Stomach (tissue), 9 donors: ENCODE measurements around the gene SNX19. TPM values are rescaled to one million over a fixed set of nuclear protein-coding genes. Genes with fewer than 3 reads are reported as not detected.

ENCODE experiments used
- DNase-seq, 2 donors: peaks; one replicate each; pipeline versions ENCODE4 v3.0.0 to v3.0.0-alpha.2; 2013 to 2019
- H3K27ac ChIP-seq, 5 donors: fragments of 200-600 bp in 4 of 5; sonication (generic) in 4 of 5; one replicate each; pipeline ENCODE4 v1.5.1; 2013 to 2019; ENCODE audit warnings: mild to moderate bottlenecking in 1 of 5, moderate library complexity in 1 of 5
- H3K27me3 ChIP-seq, 3 donors: fragments of 200-600 bp; sonication (generic); one replicate each; pipeline ENCODE4 v1.5.1; 2017 to 2019; ENCODE audit warnings: mixed run types in 1 of 3
- H3K36me3 ChIP-seq, 4 donors: fragments of 200-600 bp; sonication (generic); 1 replicate in 3 of 4; 2 replicates in 1 of 4; pipeline ENCODE4 v1.5.1; 2016 to 2019
- H3K4me1 ChIP-seq, 4 donors: fragments of 200-600 bp; sonication (generic); one replicate each; pipeline ENCODE4 v1.5.1; 2016 to 2019
- H3K4me3 ChIP-seq, 4 donors: fragments of 200-600 bp; sonication (generic) in 3 of 4; one replicate each; pipeline ENCODE4 v1.5.1; 2016 to 2019; ENCODE audit warnings: mild to moderate bottlenecking in 1 of 4
- H3K9me3 ChIP-seq, 4 donors: fragments of 200-600 bp; sonication (generic); one replicate each; pipeline ENCODE4 v1.5.1; 2016 to 2019
- CTCF ChIP-seq, 7 experiments: fragments of 450-650 bp in 4 of 7; fragments of 200-600 bp in 3 of 7; sonication (generic) in 3 of 7; IDR thresholded peaks; one replicate each; pipeline ENCODE4 v1.5.1; 2016 to 2019; ENCODE audit warnings: antibody characterized with exemption in 7 of 7, control low read depth in 2 of 7, mild to moderate bottlenecking in 1 of 7
- EP300 ChIP-seq: sonication (generic); formaldehyde crosslinking; IDR thresholded peaks from one replicate; pipeline ENCODE4 v1.6.1; 2017; ENCODE audit warnings: antibody characterized with exemption
- POLR2A ChIP-seq, 4 donors: fragments of 450-650 bp; IDR thresholded peaks; one replicate each; pipeline ENCODE4 v1.6.1; 2016; ENCODE audit warnings: antibody characterized with exemption in 4 of 4, control low read depth in 2 of 4, mild to moderate bottlenecking in 1 of 4, moderate library complexity in 1 of 4
- POLR2AphosphoS5 ChIP-seq, 3 donors: sonication (generic); formaldehyde crosslinking; IDR thresholded peaks; one replicate each; pipeline ENCODE4 v1.6.1; 2016; ENCODE audit warnings: antibody characterized with exemption in 3 of 3
- WGBS, 5 donors: extraction: QIAGEN DNeasy Blood & Tissue Kit in 3 of 5; methylation state at CpG; one replicate each; pipeline versions ENCODE4 v1.1.5 to v1.1.7; 2013 to 2018; 5-methylcytosine and 5-hydroxymethylcytosine counted together
- intact Hi-C: fragments of 100-400 bp; cut with DNase I; formaldehyde crosslinking; loops from one replicate; pipeline ENCODE4 v1.15.1; 2023; ENCODE audit warnings: low total_unique reads
- polyA plus RNA-seq, 3 donors: library from polyadenylated mRNA; stranded (reverse); fragments of 200-250 nt; gene quantifications; one replicate each; pipeline ENCODE4 v1.2.3, GENCODE V29; 2013
- total RNA-seq, 5 donors: library from RNA; depleted of rRNA; stranded (reverse); fragments of >200 nt; gene quantifications; one replicate each; pipeline versions ENCODE4 v1.1.0 to v1.2.3, GENCODE V29; 2014 to 2016
- donor health status: healthy with polysubstance abuse.
- donor health status: Bipolar disorder and iron deficiency.
- donor health status: healthy.

The SNX19 gene
- total and polyA plus RNA-seq, 8 donors: 8.7 to 173 (median 47.4) TPM

GRCh38 chr11:130831976-130832375, 84.3 kb downstream of the SNX19 start:
- no peaks in the 10 kb centered on the region for H3K27me3 ChIP-seq
- intact Hi-C loops: no loop called here
- no peak for TF ChIP-seq POLR2AphosphoS5 (IDR thresholded peaks at IDR 0.05)
- H3K4me3 ChIP-seq: no peak overlapping the region
- H3K36me3 ChIP-seq: no peaks in the 10 kb centered on the region
- 71 to 80% (median 74%) methylated on average over 7 to 9 of the region's 9 CpGs for WGBS, 5 donors
- no peak for DNase-seq
- H3K27ac ChIP-seq: no peak overlapping the region
- no peaks in the 10 kb centered on the region for H3K9me3 ChIP-seq
- H3K4me1 ChIP-seq: peaks cover 0 to 29% (median 13%) of the 10 kb centered on the region in 4 donors

- no peaks in the 10 kb centered on the region for H3K9me3 ChIP-seq
- no peaks in the 10 kb centered on the region for H3K27me3 ChIP-seq
- H3K4me3 ChIP-seq: no peak overlapping the region
- WGBS, 5 donors: 37 to 60% (median 55%) methylated on average over 7 of the region's 7 CpGs
- TF ChIP-seq CTCF (IDR thresholded peaks at IDR 0.05): no peak
- no peak for TF ChIP-seq POLR2A (IDR thresholded peaks at IDR 0.05)
- no peak for TF ChIP-seq POLR2AphosphoS5 (IDR thresholded peaks at IDR 0.05)
- no peak for TF ChIP-seq EP300
- peak in 1 of 2 donors; percentile 69 for DNase-seq
- H3K4me1 ChIP-seq: peaks cover 0 to 29% (median 15%) of the 10 kb centered on the region in 4 donors
- no peak overlapping the region for H3K27ac ChIP-seq
- no peaks in the 10 kb centered on the region for H3K36me3 ChIP-seq
- intact Hi-C loops: no loop called here
These were observed 84.8 kb downstream of the SNX19 start for GRCh38 chr11:130831506-130831905.

- WGBS, 5 donors: 45 to 83% (median 72%) methylated on average over 6 of the region's 6 CpGs
- peak in 1 of 2 donors; percentile 49 for DNase-seq
- no peaks in the 10 kb centered on the region for H3K27me3 ChIP-seq
- H3K4me1 ChIP-seq: peaks cover 0 to 29% (median 16%) of the 10 kb centered on the region in 4 donors
- TF ChIP-seq EP300: no peak
- no peak for TF ChIP-seq CTCF (IDR thresholded peaks at IDR 0.05)
- TF ChIP-seq POLR2AphosphoS5 (IDR thresholded peaks at IDR 0.05): no peak
- no peak for TF ChIP-seq POLR2A (IDR thresholded peaks at IDR 0.05)
- no peak overlapping the region for H3K4me3 ChIP-seq
- no peaks in the 10 kb centered on the region for H3K36me3 ChIP-seq
- no peaks in the 10 kb centered on the region for H3K9me3 ChIP-seq
- peak overlapping the region in 2 of 5 donors; percentile 20 to 29 for H3K27ac ChIP-seq
- intact Hi-C loops: no loop called here
These were observed 85.7 kb downstream of the SNX19 start for GRCh38 chr11:130830566-130830965.

GRCh38 chr11:130829920-130830511, 86.3 kb downstream of the SNX19 start:
- DNase-seq: peak in 1 of 2 donors; percentile 83
- Histone ChIP-seq H3K36me3 (no peaks in the 10 kb centered on the region), H3K27ac (peak overlapping the region in 2 of 5 donors; percentile 20 to 29), H3K9me3 (no peaks in the 10 kb centered on the region), H3K4me3 (no peak overlapping the region), H3K27me3 (no peaks in the 10 kb centered on the region), H3K4me1 (peaks cover 0 to 29% (median 16%) of the 10 kb centered on the region in 4 donors)
- intact Hi-C loops: no loop called here
- WGBS, 5 donors: 43 to 86% (median 55%) methylated on average over 6 of the region's 6 CpGs
- TF ChIP-seq CTCF (IDR thresholded peaks at IDR 0.05) (no peak), POLR2A (IDR thresholded peaks at IDR 0.05) (no peak), POLR2AphosphoS5 (IDR thresholded peaks at IDR 0.05) (no peak), EP300 (no peak)

GRCh38 chr11:130828741-130829140, 87.5 kb downstream of the SNX19 start:
- Histone ChIP-seq H3K9me3 (no peaks in the 10 kb centered on the region), H3K27me3 (no peaks in the 10 kb centered on the region), H3K4me1 (peaks cover 0 to 29% (median 16%) of the 10 kb centered on the region in 4 donors), H3K4me3 (no peak overlapping the region), H3K27ac (peak overlapping the region in 1 of 5 donors; percentile 22), H3K36me3 (no peaks in the 10 kb centered on the region)
- no peak for TF ChIP-seq EP300
- no peak for TF ChIP-seq CTCF (IDR thresholded peaks at IDR 0.05)
- TF ChIP-seq POLR2A (IDR thresholded peaks at IDR 0.05): no peak
- TF ChIP-seq POLR2AphosphoS5 (IDR thresholded peaks at IDR 0.05): no peak
- 78 to 86% (median 82%) methylated on average over 7 of the region's 7 CpGs for WGBS, 5 donors
- intact Hi-C loops: no loop called here
- no peak for DNase-seq
